ENCODE data around the gene MIPEP. TPM values are rescaled to one million over a fixed set of nuclear protein-coding genes. Genes with fewer than 3 reads are reported as not detected.
A peak's percentile ranks its signal among the peaks of the same experiment; 100 is the strongest.

Gene MIPEP
- total and polyA plus RNA-seq, 2 donors (not counting 1 experiment from before 2014, with no cell fraction given), result 90.0 to 92.5 TPM

- Histone ChIP-seq H3K9ac (ENCODE audit: insufficient read depth, low read length) (no peak overlapping the region), H4K20me1 (ENCODE audit: control insufficient read depth, extremely low read depth, insufficient read depth, low read length) (no peaks in the 10 kb centered on the region), H3K27me3 (ENCODE audit: control insufficient read depth, insufficient read depth, low read length) (no peaks in the 10 kb centered on the region), H3K79me2 (ENCODE audit: control insufficient read depth, insufficient read depth, low read length) (no peaks in the 10 kb centered on the region), H2AFZ (ENCODE audit: low read length) (no peak overlapping the region), H3K27ac (ENCODE audit: insufficient read depth, low read length) (no peak overlapping the region), H3K4me3 (replicated peaks in 1 of 4; ENCODE audit: control extremely low read depth in 1 of 4, insufficient read depth in 1 of 4, low read depth in 3 of 4, low read length in 4 of 4) (no peak overlapping the region), H3K36me3 (ENCODE audit: control insufficient read depth, insufficient read depth, low read length) (peaks cover 2% of the 10 kb centered on the region), H3K9me3 (ENCODE audit: control insufficient read depth, insufficient read depth, low read depth, low read length) (no peaks in the 10 kb centered on the region), H3K4me1 (ENCODE audit: control insufficient read depth, extremely low read depth, insufficient read depth, low read length) (peaks cover 22% of the 10 kb centered on the region), H3K4me2 (ENCODE audit: extremely low read depth, insufficient read depth, low read length) (no peak overlapping the region)
- DNase-seq (ENCODE audit: low read depth in 2 of 2), result peak in 1 of 2 donors; percentile 17
- TF ChIP-seq, protein P1, sequence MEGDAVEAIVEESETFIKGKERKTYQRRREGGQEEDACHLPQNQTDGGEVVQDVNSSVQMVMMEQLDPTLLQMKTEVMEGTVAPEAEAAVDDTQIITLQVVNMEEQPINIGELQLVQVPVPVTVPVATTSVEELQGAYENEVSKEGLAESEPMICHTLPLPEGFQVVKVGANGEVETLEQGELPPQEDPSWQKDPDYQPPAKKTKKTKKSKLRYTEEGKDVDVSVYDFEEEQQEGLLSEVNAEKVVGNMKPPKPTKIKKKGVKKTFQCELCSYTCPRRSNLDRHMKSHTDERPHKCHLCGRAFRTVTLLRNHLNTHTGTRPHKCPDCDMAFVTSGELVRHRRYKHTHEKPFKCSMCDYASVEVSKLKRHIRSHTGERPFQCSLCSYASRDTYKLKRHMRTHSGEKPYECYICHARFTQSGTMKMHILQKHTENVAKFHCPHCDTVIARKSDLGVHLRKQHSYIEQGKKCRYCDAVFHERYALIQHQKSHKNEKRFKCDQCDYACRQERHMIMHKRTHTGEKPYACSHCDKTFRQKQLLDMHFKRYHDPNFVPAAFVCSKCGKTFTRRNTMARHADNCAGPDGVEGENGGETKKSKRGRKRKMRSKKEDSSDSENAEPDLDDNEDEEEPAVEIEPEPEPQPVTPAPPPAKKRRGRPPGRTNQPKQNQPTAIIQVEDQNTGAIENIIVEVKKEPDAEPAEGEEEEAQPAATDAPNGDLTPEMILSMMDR (conservative IDR thresholded peaks at IDR 0.05 in 1 of 2, IDR thresholded peaks at IDR 0.05 in 1 of 2; ENCODE audit: low read depth in 1 of 2, low read length in 2 of 2), result no peak
- no peak for TF ChIP-seq EZH2 (IDR thresholded peaks at IDR 0.05; ENCODE audit: low read length, missing control alignments)
Measured at GRCh38 chr13:23870356-23871140, 18.7 kb downstream of the MIPEP start.

DNA sequence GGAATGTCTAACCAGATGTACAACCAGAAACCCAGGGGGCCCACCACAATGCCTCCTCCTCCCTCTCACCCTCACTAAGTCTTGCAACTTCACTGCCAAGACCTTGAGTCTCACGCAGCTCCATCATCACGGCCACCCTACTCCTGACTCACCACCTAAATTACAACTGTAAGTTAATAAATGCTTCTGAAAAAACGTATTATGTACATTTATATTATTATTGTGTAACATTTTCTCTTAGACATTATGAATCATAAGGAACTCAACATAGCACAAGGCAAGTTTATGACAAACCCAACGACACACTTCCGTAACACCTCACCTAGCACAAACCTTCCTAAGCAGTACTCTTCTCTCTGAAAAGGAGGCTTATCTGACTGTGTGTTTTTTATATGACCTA is 20.7 kb downstream of the MIPEP start:
- Histone ChIP-seq H4K20me1 (ENCODE audit: control insufficient read depth, extremely low read depth, insufficient read depth, low read length) (no peaks in the 10 kb centered on the region), H3K9me3 (ENCODE audit: control insufficient read depth, insufficient read depth, low read depth, low read length) (no peaks in the 10 kb centered on the region), H3K27me3 (ENCODE audit: control insufficient read depth, insufficient read depth, low read length) (no peaks in the 10 kb centered on the region), H3K4me3 (replicated peaks in 1 of 4; ENCODE audit: control extremely low read depth in 1 of 4, insufficient read depth in 1 of 4, low read depth in 3 of 4, low read length in 4 of 4) (no peak overlapping the region), H3K4me2 (ENCODE audit: extremely low read depth, insufficient read depth, low read length) (no peak overlapping the region), H3K9ac (ENCODE audit: insufficient read depth, low read length) (no peak overlapping the region), H2AFZ (ENCODE audit: low read length) (no peak overlapping the region), H3K79me2 (ENCODE audit: control insufficient read depth, insufficient read depth, low read length) (no peaks in the 10 kb centered on the region), H3K27ac (ENCODE audit: insufficient read depth, low read length) (peak overlapping the region; percentile 69), H3K4me1 (ENCODE audit: control insufficient read depth, extremely low read depth, insufficient read depth, low read length) (peaks cover 22% of the 10 kb centered on the region), H3K36me3 (ENCODE audit: control insufficient read depth, insufficient read depth, low read length) (peaks cover 2% of the 10 kb centered on the region)
- TF ChIP-seq, protein P1 (conservative IDR thresholded peaks at IDR 0.05 in 1 of 2, IDR thresholded peaks at IDR 0.05 in 1 of 2; ENCODE audit: low read depth in 1 of 2, low read length in 2 of 2), result no peak
- no peak for TF ChIP-seq EZH2 (IDR thresholded peaks at IDR 0.05; ENCODE audit: low read length, missing control alignments)
- DNase-seq (ENCODE audit: low read depth in 2 of 2), result peak; percentile 77 to 92

DNA sequence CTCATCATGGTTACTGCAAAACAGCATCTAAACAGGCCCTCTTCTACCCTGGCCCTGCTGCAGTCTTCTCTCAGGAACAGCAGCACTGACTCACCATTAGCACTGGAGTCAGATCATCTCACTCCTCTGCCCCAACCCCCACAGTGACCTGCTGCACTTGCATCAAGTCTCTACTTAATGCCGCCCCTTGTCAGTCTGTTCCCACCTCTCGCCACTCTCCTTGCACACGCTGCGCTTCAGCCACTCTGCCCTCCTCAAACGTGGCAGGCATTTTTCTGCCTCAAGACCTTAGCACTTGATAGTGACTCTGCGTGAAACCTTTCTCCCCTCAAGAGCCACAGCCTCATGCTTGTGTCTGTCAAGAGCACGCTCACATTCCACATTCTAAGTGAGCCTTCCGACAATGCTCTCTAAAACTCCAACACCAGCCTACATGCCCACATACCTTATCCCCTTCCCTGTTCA is 22.1 kb downstream of the MIPEP start:
- no peak overlapping the region for H2AFZ ChIP-seq (ENCODE audit: low read length)
- no peaks in the 10 kb centered on the region for H3K79me2 ChIP-seq (ENCODE audit: control insufficient read depth, insufficient read depth, low read length)
- H3K9ac ChIP-seq (ENCODE audit: insufficient read depth, low read length), result no peak overlapping the region
- no peaks in the 10 kb centered on the region for H3K9me3 ChIP-seq (ENCODE audit: control insufficient read depth, insufficient read depth, low read depth, low read length)
- peak overlapping the region; percentile 40 for H3K27ac ChIP-seq (ENCODE audit: insufficient read depth, low read length)
- peaks cover 2% of the 10 kb centered on the region for H3K36me3 ChIP-seq (ENCODE audit: control insufficient read depth, insufficient read depth, low read length)
- H3K27me3 ChIP-seq (ENCODE audit: control insufficient read depth, insufficient read depth, low read length), result no peaks in the 10 kb centered on the region
- no peak overlapping the region for H3K4me2 ChIP-seq (ENCODE audit: extremely low read depth, insufficient read depth, low read length)
- peak; percentile 59 to 73 for DNase-seq (ENCODE audit: low read depth in 2 of 2)
- H3K4me1 ChIP-seq (ENCODE audit: control insufficient read depth, extremely low read depth, insufficient read depth, low read length), result peaks cover 22% of the 10 kb centered on the region
- TF ChIP-seq, protein P1 (conservative IDR thresholded peaks at IDR 0.05 in 1 of 2, IDR thresholded peaks at IDR 0.05 in 1 of 2; ENCODE audit: low read depth in 1 of 2, low read length in 2 of 2), result no peak
- TF ChIP-seq EZH2 (IDR thresholded peaks at IDR 0.05; ENCODE audit: low read length, missing control alignments), result no peak
- no peak overlapping the region for H3K4me3 ChIP-seq (replicated peaks in 1 of 4; ENCODE audit: control extremely low read depth in 1 of 4, insufficient read depth in 1 of 4, low read depth in 3 of 4, low read length in 4 of 4)
- no peaks in the 10 kb centered on the region for H4K20me1 ChIP-seq (ENCODE audit: control insufficient read depth, extremely low read depth, insufficient read depth, low read length)
